K562 (cell line): ENCODE measurements around the gene TOR1AIP2. TPM values are rescaled to one million over a fixed set of nuclear protein-coding genes. Genes with fewer than 3 reads are reported as not detected.

Source experiments
- BCOR ChIP-seq: fragments of 450-650 bp; IDR thresholded peaks from 2 replicates; pipeline ENCODE4 v1.6.1; 2016
- CBFA2T2 ChIP-seq: fragments of 450-650 bp; conservative IDR thresholded peaks from 2 replicates; pipeline ENCODE4 v1.6.1; 2017; ENCODE audit warnings: mild to moderate bottlenecking
- CXXC5 ChIP-seq: fragments of 250-450 bp; sonication (Bioruptor Pico); IDR thresholded peaks from 2 replicates; pipeline ENCODE4 v1.8.0; 2022; ENCODE audit warnings: inconsistent platforms, mild to moderate bottlenecking, moderate library complexity
- E2F3 ChIP-seq: fragments of 250-450 bp; sonication (Bioruptor Pico); IDR thresholded peaks from 2 replicates; pipeline ENCODE4 v1.4.0; 2020; ENCODE audit warnings: mild to moderate bottlenecking
- ESRRB ChIP-seq: fragments of 250-450 bp; sonication (Bioruptor Pico); IDR thresholded peaks from 2 replicates; pipeline ENCODE4 v1.5.0; 2020; ENCODE audit warnings: mild to moderate bottlenecking, moderate library complexity, borderline replicate concordance
- L3MBTL2 ChIP-seq: fragments of 450-650 bp; IDR thresholded peaks from 2 replicates; pipeline ENCODE4 v1.6.1; 2016; ENCODE audit warnings: mild to moderate bottlenecking, moderate library complexity
- MECOM ChIP-seq: fragments of 250-450 bp; sonication (Bioruptor Pico); IDR thresholded peaks from 2 replicates; pipeline ENCODE4 v1.8.0; 2022; ENCODE audit warnings: inconsistent platforms
- MTA1 ChIP-seq: fragments of 450-650 bp; IDR thresholded peaks from 2 replicates; pipeline ENCODE4 v1.6.1; 2017; ENCODE audit warnings: borderline replicate concordance
- MYNN ChIP-seq, 2 experiments: sonication (generic); formaldehyde crosslinking in 1 of 2; IDR thresholded peaks; 2 replicates each; pipeline versions ENCODE4 v1.5.0 to v1.6.1; 2016 to 2020; ENCODE audit warnings: antibody characterized with exemption in 1 of 2, missing genetic modification reagents in 1 of 2
- RBBP5 ChIP-seq: fragments of 200-600 bp; sonication (generic); IDR thresholded peaks from 2 replicates; pipeline ENCODE4 v1.6.1; 2012; ENCODE audit warnings: borderline replicate concordance, mild to moderate bottlenecking, low read length, control low read depth, inconsistent platforms; ENCODE audit not compliant: insufficient read depth, poor library complexity, severe bottlenecking
- SMARCE1 ChIP-seq: fragments of 450-650 bp; IDR thresholded peaks from 2 replicates; pipeline ENCODE4 v1.7.1; 2016; ENCODE audit warnings: mild to moderate bottlenecking
- SPI1 ChIP-seq: IDR thresholded peaks from 2 replicates; pipeline ENCODE4 v1.6.1; 2011; ENCODE audit warnings: low read depth, low read length, control low read depth, borderline replicate concordance
- TRIM28 ChIP-seq: fragments of 450-650 bp; IDR thresholded peaks from 2 replicates; pipeline ENCODE4 v1.6.1; 2017
- TSC22D4 ChIP-seq: fragments of 450-650 bp; IDR thresholded peaks from 2 replicates; pipeline ENCODE4 v1.6.1; 2016; ENCODE audit warnings: missing genetic modification characterization, missing biosample characterization, control low read depth
- ZFP30 ChIP-seq: fragments of 250-450 bp; sonication (Bioruptor Pico); IDR thresholded peaks from 2 replicates; pipeline ENCODE4 v1.8.0; 2022; ENCODE audit warnings: moderate library complexity, mild to moderate bottlenecking, inconsistent platforms, borderline replicate concordance
- ZFP36 ChIP-seq: fragments of 150-350 bp; IDR thresholded peaks from 2 replicates; pipeline ENCODE4 v1.6.1; 2018; ENCODE audit warnings: low read length, low read depth; ENCODE audit not compliant: partially characterized antibody
- ZNF239 ChIP-seq: fragments of 250-450 bp; sonication (Bioruptor Pico); IDR thresholded peaks from 2 replicates; pipeline ENCODE4 v1.4.0; 2020; ENCODE audit warnings: mild to moderate bottlenecking
- ZNF263 ChIP-seq: sonication (generic); formaldehyde crosslinking; IDR thresholded peaks from 2 replicates; pipeline ENCODE4 v1.8.0; 2022; ENCODE audit warnings: mild to moderate bottlenecking, missing genetic modification reagents, borderline replicate concordance
- ZNF408 ChIP-seq: fragments of 250-450 bp; sonication (Bioruptor Pico); IDR thresholded peaks from 2 replicates; pipeline ENCODE4 v1.4.0; 2020; ENCODE audit warnings: low read depth, mild to moderate bottlenecking, moderate library complexity
- ZNF584 ChIP-seq: fragments of 200-800 bp; sonication (Bioruptor generic); IDR thresholded peaks from 2 replicates; pipeline ENCODE4 v1.6.1; 2016; ENCODE audit warnings: low read depth, mild to moderate bottlenecking, missing genetic modification characterization, missing compliant biosample characterization
- polyA plus RNA-seq, 8 experiments: library from polyadenylated mRNA; depleted of rRNA in 4 of 8; stranded (reverse) in 5 of 8; unstranded in 3 of 8; fragments of >200 nt; fragmentation: Nextera tagmentation in 2 of 8; fragmentation: Illumina TruSeq in 1 of 8; extraction: Ambion mirVana in 2 of 8; extraction: Trizol in 1 of 8; gene quantifications; 2 replicates each; pipeline versions ENCODE4 v1.2.1 to v1.2.3, GENCODE V29; 2011 to 2014; ENCODE audit warnings: inconsistent platforms in 1 of 8, missing spikeins in 1 of 8
- total RNA-seq, 7 experiments: library from RNA; depleted of rRNA in 6 of 7; stranded (reverse); fragments of >200 nt in 6 of 7; fragmentation: Illumina TruSeq in 2 of 7; extraction: Trizol in 2 of 7; gene quantifications; 2 replicates each; pipeline versions ENCODE4 v1.2.1 to v1.2.3, GENCODE V29; 2011 to 2021; ENCODE audit warnings: low replicate concordance in 1 of 7
- TF ChIP-seq, protein P1 (sequence below): sonication (generic); formaldehyde crosslinking; IDR thresholded peaks from 2 replicates; pipeline ENCODE4 v1.8.0; 2022; ENCODE audit warnings: mild to moderate bottlenecking, missing genetic modification reagents
- TF ChIP-seq, protein P2 (sequence below): sonication (generic); formaldehyde crosslinking; IDR thresholded peaks from 2 replicates; pipeline ENCODE4 v1.8.0; 2022; ENCODE audit warnings: mild to moderate bottlenecking, missing genetic modification reagents
- TF ChIP-seq, protein P3 (sequence below): fragments of 450-650 bp; formaldehyde crosslinking; IDR thresholded peaks from 2 replicates; pipeline ENCODE4 v1.4.0; 2022; ENCODE audit warnings: missing genetic modification characterization

Gene TOR1AIP2
- total and polyA plus RNA-seq, 9 of the 15 experiments (the other 6 are each of a cell fraction or from before 2014, with no cell fraction given): 16.7 to 122 (median 41.4) TPM

- TF ChIP-seq, protein P1, sequence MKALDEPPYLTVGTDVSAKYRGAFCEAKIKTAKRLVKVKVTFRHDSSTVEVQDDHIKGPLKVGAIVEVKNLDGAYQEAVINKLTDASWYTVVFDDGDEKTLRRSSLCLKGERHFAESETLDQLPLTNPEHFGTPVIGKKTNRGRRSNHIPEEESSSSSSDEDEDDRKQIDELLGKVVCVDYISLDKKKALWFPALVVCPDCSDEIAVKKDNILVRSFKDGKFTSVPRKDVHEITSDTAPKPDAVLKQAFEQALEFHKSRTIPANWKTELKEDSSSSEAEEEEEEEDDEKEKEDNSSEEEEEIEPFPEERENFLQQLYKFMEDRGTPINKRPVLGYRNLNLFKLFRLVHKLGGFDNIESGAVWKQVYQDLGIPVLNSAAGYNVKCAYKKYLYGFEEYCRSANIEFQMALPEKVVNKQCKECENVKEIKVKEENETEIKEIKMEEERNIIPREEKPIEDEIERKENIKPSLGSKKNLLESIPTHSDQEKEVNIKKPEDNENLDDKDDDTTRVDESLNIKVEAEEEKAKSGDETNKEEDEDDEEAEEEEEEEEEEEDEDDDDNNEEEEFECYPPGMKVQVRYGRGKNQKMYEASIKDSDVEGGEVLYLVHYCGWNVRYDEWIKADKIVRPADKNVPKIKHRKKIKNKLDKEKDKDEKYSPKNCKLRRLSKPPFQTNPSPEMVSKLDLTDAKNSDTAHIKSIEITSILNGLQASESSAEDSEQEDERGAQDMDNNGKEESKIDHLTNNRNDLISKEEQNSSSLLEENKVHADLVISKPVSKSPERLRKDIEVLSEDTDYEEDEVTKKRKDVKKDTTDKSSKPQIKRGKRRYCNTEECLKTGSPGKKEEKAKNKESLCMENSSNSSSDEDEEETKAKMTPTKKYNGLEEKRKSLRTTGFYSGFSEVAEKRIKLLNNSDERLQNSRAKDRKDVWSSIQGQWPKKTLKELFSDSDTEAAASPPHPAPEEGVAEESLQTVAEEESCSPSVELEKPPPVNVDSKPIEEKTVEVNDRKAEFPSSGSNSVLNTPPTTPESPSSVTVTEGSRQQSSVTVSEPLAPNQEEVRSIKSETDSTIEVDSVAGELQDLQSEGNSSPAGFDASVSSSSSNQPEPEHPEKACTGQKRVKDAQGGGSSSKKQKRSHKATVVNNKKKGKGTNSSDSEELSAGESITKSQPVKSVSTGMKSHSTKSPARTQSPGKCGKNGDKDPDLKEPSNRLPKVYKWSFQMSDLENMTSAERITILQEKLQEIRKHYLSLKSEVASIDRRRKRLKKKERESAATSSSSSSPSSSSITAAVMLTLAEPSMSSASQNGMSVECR (CRISPR knock-in tag): 0 out of 2 replicates have a peak, but pooled peaks have one; percentile 38
- TF ChIP-seq ZFP36 (peak; percentile 35), MECOM (CRISPR knock-in tag) (peak; percentile 63; the same call in 1 of the 2 replicates), MYNN (IDR thresholded peaks at IDR 0.05) (peak; percentile 51; the same call in 1 of the 2 replicates), MYNN (CRISPR knock-in tag; IDR thresholded peaks at IDR 0.05) (no peak), BCOR (peak; percentile 58), MTA1 (0 out of 2 replicates have a peak, but pooled peaks have one; percentile 33), ESRRB (no peak), CXXC5 (CRISPR knock-in tag) (peak; percentile 35; the same call in 1 of the 2 replicates), ZNF263 (CRISPR knock-in tag) (peak; percentile 92; the same call in 1 of the 2 replicates), TRIM28 (peak; percentile 69), L3MBTL2 (peak; percentile 87), ZNF408 (CRISPR knock-in tag) (no peak), SMARCE1 (peak; percentile 94), SPI1 (peak; percentile 48; the same call in 1 of the 2 replicates), E2F3 (CRISPR knock-in tag) (0 out of 2 replicates have a peak, but pooled peaks have one; percentile 34), ZFP30 (no peak), ZNF584 (CRISPR knock-in tag) (no peak), RBBP5 (peak; percentile 53), CBFA2T2 (peak; percentile 25; the same call in 1 of the 2 replicates), TSC22D4 (tag) (no peak), ZNF239 (no peak)
- TF ChIP-seq, protein P2, sequence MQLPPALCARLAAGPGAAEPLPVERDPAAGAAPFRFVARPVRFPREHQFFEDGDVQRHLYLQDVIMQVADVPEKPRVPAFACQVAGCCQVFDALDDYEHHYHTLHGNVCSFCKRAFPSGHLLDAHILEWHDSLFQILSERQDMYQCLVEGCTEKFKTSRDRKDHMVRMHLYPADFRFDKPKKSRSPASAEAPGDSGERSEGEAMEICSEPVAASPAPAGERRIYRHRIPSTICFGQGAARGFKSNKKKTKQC (CRISPR knock-in tag): 0 out of 2 replicates have a peak, but pooled peaks have one; percentile 26
- TF ChIP-seq, protein P3, sequence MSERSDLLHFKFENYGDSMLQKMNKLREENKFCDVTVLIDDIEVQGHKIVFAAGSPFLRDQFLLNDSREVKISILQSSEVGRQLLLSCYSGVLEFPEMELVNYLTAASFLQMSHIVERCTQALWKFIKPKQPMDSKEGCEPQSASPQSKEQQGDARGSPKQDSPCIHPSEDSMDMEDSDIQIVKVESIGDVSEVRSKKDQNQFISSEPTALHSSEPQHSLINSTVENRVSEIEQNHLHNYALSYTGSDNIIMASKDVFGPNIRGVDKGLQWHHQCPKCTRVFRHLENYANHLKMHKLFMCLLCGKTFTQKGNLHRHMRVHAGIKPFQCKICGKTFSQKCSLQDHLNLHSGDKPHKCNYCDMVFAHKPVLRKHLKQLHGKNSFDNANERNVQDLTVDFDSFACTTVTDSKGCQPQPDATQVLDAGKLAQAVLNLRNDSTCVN (CRISPR knock-in tag): peak; percentile 14; the same call in 1 of the 2 replicates
These were observed 58.8 kb downstream of the TOR1AIP2 start (continued) for GRCh38 chr1:179818743-179819173.
